ENCODE data around the gene MEGF6.

Gene MEGF6

DNA sequence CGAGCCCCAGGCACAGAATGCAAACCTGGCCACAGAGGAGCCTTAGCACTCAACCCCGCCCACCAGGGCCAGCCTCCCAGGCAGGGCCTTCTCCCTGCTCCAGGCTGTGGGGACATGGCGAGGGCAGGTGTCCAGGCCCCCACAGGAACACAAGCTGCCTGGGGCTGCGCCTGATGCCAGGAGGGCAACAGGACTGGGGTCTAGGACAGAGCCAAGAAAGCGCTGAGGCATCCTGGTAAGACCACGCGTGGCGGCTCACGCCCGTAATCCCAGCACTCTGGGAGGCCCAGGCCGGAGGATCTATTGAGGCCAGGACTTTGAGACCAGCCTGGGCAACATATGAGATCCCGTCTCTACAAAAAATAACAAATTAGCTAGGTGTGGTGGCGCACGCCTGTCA is 59.1 kb downstream of the MEGF6 start:
- no peak for DNase-seq

DNA sequence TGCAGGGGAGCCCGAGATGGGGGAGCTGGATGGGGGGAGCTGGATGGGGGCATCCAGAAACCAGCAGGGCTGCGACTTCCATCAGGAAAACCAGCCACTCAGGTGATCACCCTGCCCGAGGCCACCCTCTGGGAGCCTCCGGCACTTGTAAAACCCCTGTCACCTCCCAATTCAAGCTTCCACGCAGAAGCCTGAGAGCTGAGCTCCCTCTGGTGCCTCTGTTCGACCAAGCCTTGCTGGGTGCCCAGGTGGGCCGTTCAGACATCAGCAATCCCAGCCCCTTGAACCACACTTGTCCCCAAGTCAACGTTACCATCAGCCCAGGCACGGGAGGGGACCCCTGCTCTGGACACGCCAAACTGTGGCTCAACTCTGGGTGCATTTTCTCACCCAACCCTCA is 59.6 kb downstream of the MEGF6 start:
- no peak for DNase-seq

DNA sequence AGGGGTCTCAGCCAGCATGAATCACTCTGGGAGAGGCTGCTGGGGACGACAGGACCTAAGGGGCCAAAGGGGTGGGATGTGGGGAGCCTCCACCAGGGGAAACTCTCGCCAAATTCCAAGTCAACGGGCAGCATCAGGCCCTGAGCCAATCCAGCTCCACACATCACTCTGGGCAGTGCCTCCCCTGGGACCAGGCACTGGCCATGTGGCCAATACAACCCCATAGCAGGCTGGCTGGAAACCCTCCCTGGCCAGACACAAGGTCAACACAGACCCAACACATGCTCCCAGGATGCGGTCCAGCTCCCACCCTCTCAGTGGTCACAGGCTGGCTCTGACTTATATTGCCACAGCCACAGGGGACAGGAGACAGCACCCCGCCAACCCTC is 60.0 kb downstream of the MEGF6 start:
- no peak for DNase-seq

DNA sequence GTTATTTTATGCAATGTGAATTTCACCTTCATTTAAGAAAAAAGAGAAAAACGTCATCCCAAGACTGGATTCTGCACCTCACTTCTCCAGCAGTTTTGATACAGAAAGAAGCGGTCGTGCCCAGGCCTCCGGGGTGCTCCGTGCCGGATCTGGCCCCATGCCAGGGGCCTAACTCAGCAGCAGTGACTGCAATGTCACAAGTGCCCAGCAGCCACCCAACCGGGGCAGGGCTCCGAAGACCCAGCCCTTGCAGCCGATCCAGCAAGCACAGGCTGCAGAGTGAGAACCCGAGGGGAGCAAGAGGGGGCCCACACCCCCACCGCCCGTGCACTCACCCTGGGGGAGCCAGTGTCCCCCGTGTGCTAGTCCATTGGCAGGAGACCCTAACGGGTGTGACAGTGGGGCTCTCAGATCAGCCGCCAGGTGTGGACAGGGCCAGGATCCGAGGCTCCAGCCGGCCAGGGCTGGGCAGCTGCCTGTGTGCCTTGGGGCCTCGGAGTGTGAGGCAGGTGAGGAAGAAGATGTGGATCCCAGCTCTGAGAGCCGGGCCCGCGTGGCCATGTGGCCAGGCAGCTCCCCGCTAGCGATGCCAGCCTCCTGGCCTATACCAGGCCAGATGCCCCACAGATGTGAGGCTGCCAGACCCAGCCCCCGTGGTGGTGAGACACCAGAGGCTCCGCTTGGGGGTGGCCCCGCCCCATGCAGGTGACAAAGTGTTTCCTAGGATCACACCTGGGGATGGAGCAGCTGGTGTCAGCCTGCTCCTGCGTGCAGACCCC is 60.6 kb downstream of the MEGF6 start:
- no peak for DNase-seq

DNA sequence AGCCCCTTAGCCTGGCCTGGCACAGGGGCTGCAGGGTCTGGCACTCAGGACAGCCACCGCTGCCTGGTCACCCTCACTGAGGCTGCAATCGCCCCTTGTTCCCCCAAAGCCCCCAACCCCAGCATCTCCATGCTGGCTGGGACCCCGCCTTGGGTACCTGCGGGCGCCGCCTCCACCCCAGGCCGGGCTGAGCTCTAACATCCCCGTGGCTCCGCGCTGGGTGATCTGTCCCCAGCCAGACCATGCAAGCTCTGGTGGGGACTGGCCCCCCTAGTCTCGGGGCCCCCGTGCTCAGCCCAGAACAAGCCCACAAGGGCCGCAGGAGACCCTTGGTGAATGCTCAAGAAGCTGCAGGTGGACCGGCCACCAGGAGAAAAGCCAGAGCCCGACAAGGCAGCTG is 62.4 kb downstream of the MEGF6 start:
- no peak for DNase-seq

DNA sequence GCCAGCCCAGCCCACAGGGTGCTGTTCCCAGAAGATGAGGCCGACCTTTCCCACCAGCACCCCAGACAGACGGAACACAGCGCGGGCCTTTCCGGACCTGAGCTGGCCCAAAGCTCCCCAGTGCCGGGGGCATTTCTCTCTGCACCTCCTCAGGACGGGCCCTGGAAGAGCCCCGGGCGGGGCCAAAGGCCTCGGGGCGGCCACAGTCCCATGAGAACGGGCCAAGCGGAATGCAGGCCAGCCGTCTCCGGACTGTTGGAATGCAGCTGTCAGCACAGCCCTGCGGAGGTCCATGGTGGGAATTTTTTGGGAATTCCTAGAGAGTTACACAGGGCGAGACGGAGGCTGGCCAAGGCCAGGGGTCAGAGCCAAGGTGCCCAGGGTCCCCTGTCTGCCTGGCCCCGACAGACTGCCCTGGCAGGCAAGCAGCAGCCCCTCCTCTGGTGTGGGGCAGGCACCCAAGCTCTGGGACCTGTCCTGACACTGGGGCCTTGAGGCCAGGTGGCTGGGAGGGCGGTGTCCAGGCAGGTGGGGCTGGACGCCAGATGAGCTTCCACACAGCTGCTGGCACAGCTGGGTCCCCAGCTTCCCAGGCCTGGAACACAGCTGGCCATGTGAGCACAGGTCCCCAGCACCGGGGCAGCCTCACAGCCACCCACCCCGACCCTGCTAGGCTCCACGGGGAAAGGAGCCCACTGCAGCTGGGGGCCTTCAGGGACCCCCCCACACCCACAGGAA is 63.0 kb downstream of the MEGF6 start:
- no peak for DNase-seq

DNA sequence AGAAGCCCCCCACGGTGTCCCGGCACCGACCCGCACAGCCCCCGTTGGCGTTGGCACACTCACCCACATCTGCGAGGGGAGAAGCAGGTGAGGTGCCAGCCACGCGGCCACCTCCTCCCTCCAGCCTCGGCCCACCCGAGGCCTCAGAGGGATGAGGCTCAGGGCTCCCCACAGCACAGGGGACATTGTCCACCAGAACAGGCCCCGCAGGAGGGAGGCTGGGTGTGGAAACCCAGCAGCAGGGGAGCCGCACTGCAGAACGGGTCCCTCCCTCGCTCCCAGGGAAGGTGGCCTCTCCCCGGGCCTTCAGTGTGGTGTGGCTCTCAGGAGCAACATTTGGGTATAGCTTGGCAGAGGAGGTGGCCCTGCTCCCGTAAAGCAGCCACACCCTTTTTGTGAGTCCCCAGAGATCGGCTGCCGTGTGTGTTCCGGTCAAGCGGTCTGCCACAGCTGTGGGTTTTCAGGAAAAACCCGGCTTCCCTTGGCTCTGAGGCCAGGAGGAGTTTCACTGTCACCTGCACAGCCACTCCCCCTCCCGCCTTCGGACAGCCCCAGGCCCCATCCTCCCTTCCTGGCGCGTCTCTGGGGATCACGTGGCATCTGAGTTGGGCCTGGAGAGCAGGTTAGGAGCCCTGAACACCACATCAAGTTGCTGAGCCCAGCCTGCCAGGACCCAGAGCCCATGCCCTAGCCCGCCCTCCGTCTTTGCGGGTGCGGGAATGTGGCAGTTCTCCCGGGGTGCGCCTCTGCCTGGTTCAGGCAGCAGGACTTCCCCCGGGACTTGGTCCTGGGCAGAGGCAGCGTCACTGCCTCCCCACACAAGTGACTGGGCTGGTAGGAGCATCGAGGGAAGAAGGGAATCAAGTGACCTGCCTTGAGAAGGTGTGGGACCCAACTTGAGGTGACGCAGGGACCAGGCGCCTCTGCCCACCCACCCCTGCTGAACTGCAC is 64.0 kb downstream of the MEGF6 start:
- DNase-seq: no peak

DNA sequence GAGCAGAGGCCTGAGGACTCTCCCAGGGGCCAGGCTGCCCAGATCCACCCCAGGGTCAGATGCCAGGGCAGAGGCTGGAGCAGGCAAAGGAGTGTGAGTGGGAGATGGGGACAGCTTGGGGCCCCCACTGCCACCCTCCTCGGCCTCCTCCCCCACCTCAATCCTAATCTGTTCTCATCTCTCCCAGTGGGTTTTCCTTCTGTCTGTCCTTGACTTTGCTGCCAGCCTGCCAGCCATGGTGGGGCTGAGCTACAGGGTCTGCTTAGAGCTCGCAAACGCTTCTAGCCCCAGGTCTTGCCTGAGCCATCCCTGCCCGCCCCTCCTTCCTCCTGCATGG is 65.3 kb downstream of the MEGF6 start:
- no peak for DNase-seq

DNA sequence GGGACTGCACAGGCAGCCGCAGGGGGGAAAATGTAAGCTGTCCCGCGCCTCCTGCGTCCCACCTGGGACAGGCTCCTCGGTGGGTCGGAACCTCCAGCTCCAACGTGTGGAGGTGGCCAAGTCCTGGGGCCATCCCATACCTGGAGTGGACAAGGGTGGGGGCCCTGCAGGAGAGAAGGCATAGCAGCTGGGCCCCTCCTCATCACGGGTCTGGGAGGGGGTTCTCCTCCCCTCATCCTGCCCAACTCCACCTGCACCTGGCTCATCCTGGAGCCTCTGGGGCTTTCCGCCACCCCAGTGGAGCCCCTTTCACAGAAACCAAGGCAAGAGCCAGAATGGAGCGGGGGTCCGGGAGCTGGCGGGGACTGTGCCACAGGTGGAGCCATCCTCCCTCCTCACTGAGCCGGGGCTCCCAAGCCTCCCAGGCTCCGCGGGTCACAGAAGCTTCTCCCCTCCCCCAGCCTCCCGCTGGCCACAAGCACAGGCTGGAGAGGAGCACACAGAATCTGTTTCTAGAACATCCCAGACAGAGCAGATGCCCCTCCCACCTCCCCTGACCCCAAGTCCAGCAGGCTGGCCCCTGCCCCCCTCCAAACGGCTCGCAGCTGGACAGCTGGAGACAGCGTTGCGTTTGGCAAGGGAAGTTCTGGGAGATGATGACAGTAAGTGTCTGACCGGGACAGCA is 65.8 kb downstream of the MEGF6 start:
- DNase-seq: no peak

DNA sequence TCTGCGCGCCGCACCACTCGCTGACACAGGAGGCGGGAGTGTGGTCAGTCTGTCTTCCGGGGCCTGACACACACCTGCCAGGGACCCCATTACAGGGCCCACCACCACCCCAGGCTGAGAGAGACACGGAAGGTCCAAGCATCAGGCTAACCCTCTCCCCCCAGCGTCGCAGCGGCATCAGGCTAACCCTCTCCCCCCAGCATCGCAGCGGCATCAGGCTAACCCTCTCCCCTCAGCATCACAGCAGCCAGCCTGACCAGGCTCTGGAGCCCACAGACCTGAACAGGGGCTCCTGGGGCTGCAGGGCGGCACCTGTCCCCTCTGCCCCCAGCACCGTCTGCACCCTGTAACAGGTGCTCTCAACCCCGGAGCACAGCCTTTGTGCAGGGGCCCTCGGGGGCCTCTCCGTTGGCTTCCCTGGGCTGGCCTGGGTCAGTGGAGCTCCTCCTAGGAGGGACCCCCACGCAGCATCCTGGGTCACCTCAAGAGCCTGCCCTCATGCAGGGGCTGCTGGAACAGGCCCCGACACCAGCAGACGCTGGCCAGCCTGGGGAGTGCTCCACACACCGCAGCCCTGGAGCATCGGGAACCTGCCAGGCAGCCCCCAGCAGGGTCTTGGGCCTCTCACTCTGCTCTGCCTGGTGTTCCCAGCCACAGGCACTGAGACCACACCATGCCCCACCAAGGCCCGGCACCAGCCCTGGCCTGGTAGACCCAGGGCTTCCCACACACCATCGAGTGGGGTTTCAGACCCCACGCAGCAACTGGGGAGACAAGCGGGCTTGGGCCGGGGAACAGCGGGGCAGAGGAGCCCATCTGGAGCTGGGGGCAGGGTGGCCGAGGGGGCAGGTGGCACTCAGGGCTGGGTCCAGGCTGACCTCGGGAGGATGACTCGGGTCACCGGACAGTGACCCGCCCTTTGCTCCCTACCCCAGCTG is 67.0 kb downstream of the MEGF6 start:
- DNase-seq: no peak

DNA sequence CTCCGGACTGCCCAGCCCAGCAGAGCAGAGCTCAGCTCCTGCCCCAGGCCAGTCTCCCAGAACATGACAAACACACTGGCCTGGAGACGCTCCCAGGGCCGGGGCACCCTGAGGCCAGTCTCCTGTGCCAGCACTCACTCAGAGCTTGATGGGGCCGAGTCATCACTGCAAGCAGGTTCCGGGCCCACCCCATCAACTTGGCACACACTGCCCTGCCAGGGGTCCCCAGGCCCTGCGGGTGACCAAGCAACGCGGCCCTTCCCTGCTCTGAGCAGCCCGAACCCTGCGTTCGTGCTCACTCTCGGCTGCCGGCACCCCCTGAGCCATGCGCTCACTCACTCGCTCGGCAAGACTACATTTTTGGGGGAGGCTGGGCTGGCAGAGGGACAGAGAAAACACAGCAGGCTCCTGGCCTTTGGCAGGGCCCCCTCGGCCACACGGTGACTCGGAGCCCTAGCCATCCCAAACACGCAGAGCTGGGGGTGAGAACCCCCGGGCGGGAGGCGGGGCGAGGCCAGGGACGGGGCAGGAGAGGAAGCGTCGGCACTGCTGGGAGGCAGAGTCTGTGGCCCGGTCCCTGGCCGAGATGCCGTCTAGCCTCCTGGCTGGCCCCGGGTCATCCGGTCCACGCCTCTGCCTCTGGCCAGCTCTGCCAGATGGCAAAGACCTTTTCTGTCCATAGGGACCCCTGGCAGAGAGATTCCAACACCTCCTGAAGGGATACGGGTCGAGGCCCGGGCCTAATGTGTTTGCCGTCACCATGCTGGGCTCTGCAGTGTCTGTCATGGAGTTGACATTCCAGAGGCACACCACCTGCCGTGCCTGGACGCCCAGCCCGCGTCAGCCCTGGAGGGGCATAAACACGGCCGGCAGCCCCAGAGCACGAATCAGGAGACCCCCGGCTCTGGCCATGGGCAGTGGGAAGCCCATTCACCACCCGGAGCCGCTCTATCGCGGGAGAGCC is 68.0 kb downstream of the MEGF6 start:
- DNase-seq: no peak

DNA sequence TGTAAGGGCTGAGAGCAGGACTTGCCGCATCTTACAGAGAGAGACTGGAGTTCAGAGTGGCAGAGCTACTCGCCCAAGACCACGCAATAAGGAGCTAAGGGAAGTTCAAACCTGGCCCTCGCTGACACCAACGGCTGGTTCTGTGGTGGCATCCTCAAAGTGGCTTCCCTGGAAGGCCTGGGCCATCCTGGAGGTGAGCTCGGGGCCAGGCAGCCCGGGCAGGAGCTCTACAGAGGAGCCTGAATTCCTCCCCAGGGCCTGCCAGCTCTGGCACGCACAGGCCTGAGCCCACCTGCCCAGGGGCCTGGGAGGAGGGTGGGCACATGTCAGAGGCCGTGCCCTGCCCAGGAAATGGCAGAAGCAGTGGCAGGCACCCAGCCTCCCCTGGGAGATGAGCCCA is 68.6 kb downstream of the MEGF6 start:
- DNase-seq: no peak

DNA sequence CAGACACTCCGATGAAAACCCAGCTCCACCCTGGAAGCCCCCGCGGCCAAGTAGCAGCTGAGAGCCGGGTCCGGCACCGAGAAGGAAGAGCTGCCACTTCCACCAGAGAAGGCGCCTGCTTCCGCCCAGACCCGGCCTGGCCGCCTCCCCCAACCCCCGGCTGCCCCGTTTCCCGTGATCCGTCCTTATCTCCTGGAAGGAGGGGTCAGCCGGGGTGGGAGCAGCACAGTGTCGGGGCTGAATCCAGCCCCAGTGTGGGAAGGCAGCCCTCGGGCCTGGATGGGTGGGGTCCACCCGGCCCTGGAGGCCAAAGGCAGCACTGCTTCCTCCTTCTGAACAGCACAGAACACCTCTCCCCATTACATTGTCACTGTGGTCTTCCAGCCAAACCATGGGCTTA is 69.4 kb downstream of the MEGF6 start:
- DNase-seq: no peak

DNA sequence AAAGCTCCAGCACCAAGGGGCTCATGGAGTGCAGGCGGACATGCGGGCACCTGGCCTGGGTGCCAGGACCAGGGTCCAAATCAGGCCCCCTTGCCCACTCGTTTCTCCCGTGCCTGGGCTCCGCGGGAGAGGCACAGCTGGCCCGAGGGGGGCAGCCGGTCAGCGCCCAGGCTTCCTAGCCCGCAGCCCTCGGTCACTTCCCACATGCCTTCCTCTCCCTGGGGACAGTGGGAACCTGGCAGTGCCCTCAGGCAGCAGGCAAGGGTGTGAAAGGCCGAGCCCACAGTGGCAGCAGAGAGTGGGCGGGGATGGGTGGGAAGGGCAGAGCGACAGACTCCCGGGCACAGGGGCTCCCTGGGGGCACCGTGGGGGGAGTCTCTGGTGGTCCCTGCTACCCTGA is 69.8 kb downstream of the MEGF6 start:
- no peak for DNase-seq

DNA sequence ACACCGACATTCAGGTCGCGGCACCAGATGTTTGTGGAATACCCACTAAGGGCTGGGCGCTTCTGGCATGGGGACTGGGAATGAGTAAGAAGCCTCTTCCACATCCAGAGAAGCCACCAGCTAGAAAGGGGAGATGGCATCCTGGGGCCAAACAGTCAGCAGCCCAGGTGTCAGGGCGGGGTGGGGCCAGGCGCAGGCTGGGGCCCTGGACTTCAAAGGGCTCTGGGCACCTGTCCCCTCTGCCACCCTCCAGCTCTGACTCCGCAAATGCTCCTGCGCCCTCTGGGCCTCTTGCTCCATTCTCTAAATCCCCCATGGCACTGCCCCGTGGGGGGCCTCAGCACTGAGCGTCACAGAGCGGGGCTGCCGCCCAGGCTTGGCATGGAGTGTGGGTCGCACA is 70.4 kb downstream of the MEGF6 start:
- DNase-seq: no peak

DNA sequence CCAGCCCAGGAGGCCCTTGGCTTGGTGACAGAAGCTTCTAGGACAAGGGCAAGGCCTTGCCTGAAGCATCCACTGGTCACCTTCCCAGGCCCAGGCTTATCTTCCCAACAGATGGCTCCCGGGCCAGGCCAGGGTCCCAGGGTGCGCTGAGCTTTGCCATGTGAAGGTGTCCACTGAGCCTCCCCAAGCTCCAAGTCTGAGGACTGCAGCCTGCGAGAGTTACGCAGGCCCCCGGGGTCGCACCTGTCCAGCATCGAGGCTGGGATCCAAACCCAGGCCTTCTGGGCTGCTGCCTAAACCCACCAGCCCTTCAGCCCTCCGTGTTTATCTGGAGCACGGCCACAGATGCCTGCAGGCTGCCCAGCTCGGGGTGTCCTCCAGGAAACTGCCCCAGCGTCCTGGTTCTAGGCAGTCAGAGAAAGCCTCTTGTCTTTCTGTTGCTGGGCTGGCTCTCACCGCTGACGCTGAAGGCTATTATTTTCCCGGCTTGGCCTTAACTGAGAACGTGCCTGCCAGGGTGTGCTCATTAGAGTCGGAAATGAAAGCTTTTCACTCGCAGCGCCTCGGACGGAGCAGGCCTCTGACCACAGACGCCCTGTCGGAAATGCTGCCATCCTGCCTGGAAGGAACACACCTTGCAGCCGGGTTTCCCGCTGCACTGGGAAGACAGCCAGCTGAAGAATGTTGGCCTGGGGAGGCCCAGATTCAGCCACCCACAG is 71.4 kb downstream of the MEGF6 start:
- no peak for DNase-seq

DNA sequence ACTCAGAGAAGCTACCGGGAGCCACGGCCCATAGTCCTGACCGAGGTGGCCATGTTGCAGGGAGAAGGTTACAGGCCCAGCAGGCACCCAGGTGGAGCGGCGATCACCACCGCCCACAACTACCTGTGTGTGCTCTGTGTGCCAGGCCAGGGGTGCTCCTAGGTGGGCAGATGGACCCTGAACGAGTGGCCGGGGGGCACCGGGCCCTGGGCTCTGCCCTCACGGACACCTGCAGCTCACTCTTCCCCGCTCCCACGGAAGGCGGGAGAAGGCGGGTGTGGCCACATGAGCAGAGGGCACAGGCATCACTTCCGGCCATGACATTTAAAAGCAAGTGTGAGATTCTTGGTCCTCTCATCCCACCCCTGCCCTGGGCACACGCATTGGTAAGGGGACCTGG is 73.9 kb downstream of the MEGF6 start:
- no peak for DNase-seq

DNA sequence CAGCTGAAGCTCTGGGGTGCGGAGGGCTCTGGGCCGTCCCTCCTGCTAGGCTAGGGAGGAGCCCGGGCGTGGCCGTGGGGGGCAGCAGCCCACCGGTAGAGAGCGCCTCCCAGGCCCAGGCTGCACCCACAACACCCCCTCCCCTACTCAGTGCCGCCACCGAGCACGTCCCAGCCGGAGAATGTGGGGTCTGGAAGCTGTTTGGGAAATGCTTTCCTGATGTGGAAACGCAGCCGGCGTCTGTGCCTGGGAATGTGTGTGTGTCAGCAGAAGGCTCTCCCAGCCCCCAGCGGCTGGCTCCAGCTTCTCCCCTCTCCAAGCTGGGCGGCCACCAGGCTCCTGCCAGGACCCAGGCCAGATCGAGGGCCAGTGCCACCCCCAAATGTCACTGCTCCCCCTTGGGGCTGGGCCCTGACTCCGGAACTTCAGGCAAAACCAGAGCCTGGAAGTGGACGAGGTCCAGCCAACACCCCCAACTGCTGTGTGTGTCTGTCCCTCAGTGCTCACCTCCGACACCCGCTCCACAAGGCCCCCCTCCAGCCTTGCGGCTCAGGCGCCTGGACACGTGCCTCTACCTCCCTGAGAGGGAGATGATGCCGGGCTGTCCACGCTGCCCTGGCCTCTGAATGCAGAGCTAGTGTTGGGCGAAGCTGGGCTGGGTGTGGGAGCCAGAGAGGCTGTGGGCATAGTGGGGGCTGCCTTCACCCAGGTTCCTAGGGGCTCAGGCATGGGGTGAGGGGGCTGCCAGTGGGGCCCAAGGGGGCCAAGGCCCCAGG is 74.7 kb downstream of the MEGF6 start:
- no peak for DNase-seq

DNA sequence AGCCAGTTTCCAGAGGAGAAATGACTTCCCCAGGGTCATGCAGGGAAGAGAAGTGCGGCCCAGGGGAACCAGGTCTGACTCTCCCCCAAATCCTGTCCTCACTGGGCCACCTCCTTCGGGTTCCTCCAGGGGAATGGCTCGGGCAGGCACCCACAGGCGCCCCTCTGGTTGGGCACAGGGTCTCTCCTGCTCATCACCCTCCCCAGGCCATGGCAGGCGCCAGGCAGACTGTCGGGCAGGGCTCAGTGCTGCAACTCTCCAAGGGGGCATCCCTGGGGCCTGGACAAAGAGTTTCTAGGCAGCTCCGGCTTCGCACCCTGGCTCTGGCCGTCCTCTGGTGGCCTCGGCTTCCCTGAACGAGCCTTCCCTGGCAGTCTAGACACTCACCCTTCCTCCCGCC is 75.6 kb downstream of the MEGF6 start:
- no peak for DNase-seq

All from NCI-H1436 treated with DMSO at 0.1 percent for 48 hours (cell line).